Spleen (tissue), 11 donors: ENCODE measurements around the gene PIBF1. TPM values are rescaled to one million over a fixed set of nuclear protein-coding genes. Genes with fewer than 3 reads are reported as not detected.

Experiments used
- DNase-seq: peaks from one replicate; pipeline ENCODE4 v3.0.0-alpha.2; 2020
- H3K27ac ChIP-seq, 8 donors: fragments of 200-600 bp; sonication (generic) in 7 of 8; 1 replicate in 4 of 8; 2 replicates in 4 of 8; pipeline versions ENCODE4 v1.5.0 to v1.8.0; 2016 to 2021; ENCODE audit warnings: inconsistent platforms in 4 of 8, mild to moderate bottlenecking in 4 of 8, moderate library complexity in 1 of 8
- H3K27me3 ChIP-seq, 7 donors: fragments of 200-600 bp; sonication (generic) in 6 of 7; replicated peaks in 1 of 7; 1 replicate in 4 of 7; 2 replicates in 3 of 7; pipeline versions ENCODE4 v1.5.0 to v1.8.0; 2016 to 2021; ENCODE audit warnings: inconsistent platforms in 3 of 7, mild to moderate bottlenecking in 1 of 7
- H3K36me3 ChIP-seq, 6 donors: fragments of 200-600 bp; sonication (generic) in 5 of 6; 1 replicate in 4 of 6; 2 replicates in 2 of 6; pipeline versions ENCODE4 v1.5.0 to v1.8.0; 2016 to 2021; ENCODE audit warnings: inconsistent platforms in 2 of 6
- H3K4me1 ChIP-seq, 6 donors: fragments of 200-600 bp; sonication (generic) in 5 of 6; 1 replicate in 3 of 6; 2 replicates in 3 of 6; pipeline versions ENCODE4 v1.5.0 to v1.8.0; 2016 to 2021; ENCODE audit warnings: inconsistent platforms in 3 of 6
- H3K4me3 ChIP-seq, 8 donors: fragments of 200-600 bp; sonication (generic) in 7 of 8; 1 replicate in 4 of 8; 2 replicates in 4 of 8; pipeline versions ENCODE4 v1.5.0 to v1.8.0; 2016 to 2021; ENCODE audit warnings: inconsistent platforms in 4 of 8, mild to moderate bottlenecking in 4 of 8, moderate library complexity in 2 of 8
- H3K9me3 ChIP-seq, 8 donors: fragments of 200-600 bp; sonication (generic) in 7 of 8; 1 replicate in 4 of 8; 2 replicates in 4 of 8; pipeline versions ENCODE4 v1.5.0 to v1.8.0; 2016 to 2021; ENCODE audit warnings: inconsistent platforms in 4 of 8
- POLR2A ChIP-seq, 3 donors: fragments of 450-650 bp; IDR thresholded peaks; one replicate each; pipeline ENCODE4 v1.5.1; 2017; ENCODE audit warnings: antibody characterized with exemption in 3 of 3, mild to moderate bottlenecking in 1 of 3
- POLR2AphosphoS5 ChIP-seq, 3 donors: sonication (generic); formaldehyde crosslinking; IDR thresholded peaks; one replicate each; pipeline ENCODE4 v1.5.1; 2017; ENCODE audit warnings: antibody characterized with exemption in 3 of 3
- WGBS, 5 donors: extraction: QIAGEN DNeasy Blood & Tissue Kit in 3 of 5; methylation state at CpG; one replicate each; pipeline versions ENCODE4 v1.1.5 to v1.1.7; 2013 to 2018; 5-methylcytosine and 5-hydroxymethylcytosine counted together
- intact Hi-C: fragments of 100-400 bp; cut with DNase I; formaldehyde crosslinking; loops from one replicate; pipeline ENCODE4 v1.15.0; 2023; ENCODE audit warnings: low total_unique reads
- polyA plus RNA-seq, 3 donors: library from polyadenylated mRNA; stranded (reverse); fragments of 200-250 nt; gene quantifications; one replicate each; pipeline ENCODE4 v1.2.1, GENCODE V29; 2013
- total RNA-seq, 7 donors: library from RNA; depleted of rRNA in 3 of 7; stranded (reverse); fragments of >200 nt in 3 of 7; fragmentation: NEBNext Ultra II Directional in 4 of 7; extraction: Animal tissue kit (Norgen Biotek cat#: 25700) in 4 of 7; gene quantifications; one replicate each; pipeline versions ENCODE4 v1.1.0 to v1.2.1, GENCODE V29; 2016 to 2021
- TF ChIP-seq, protein P1 (sequence below), 11 experiments: fragments of 200-600 bp in 7 of 11; fragments of 450-650 bp in 4 of 11; sonication (generic) in 4 of 11; IDR thresholded peaks in 8 of 11; conservative IDR thresholded peaks in 3 of 11; 1 replicate in 7 of 11; 2 replicates in 4 of 11; pipeline versions ENCODE4 v1.4.0 to v1.8.0; 2016 to 2021; ENCODE audit warnings: antibody characterized with exemption in 11 of 11, inconsistent platforms in 4 of 11, mild to moderate bottlenecking in 1 of 11
- donor health status: healthy with polysubstance abuse.
- donor health status: DM: no; HTN: no; CAD: no; lungs with moderate emphysema.
- donor health status: DM: no; HTN: no; CAD: no.
- donor health status: Bipolar disorder and iron deficiency.
- donor health status: healthy.
- donor health status: DM: no; HTN: no; CAD: no.
- donor health status: DM: yes; HTN: yes; CAD: no.

The PIBF1 gene
- total and polyA plus RNA-seq, 10 donors = 11.0 to 35.6 (median 27.9) TPM

DNA sequence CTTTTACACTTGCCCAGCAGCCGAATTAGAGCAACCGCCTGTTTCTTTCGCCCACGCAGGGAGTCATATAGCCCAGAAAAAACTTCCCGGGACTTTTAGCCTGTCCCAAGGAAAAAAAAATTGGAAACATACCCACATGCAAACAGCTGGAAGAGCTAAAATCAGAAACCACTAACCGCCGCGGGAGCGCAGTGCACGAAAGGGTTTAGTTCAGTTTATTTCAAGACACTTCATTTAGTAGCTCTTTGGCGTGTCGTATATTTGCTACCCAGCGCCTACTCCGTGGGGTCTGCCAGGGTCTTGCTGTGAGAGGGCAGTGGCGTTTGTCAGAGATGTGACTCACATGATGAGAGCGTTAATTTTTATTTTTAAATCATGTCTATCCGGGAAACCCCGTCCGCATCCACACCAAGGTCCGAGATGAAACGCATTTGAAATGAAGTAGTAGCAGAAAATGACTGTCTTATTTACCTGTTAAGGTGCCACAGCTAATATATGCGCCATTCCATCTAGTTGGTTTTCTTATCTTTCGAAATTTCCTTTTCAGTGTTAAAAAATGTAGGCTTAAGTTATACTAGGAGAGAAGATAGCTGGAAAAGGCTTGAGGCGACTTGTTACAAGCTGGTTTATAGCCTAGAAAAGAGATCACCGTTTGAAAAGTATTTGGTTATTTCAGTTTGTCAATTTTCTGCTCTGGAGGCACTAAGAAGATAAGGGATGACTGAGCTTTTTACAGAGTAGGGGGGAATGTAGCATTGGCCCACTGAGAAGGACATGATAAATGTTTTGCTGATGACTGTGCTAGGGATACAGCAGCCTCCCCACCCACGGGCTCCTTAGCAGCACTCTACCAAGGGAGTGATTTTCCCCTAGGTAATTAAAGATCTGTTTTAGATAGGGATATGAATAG lies 278.6 kb downstream of the PIBF1 start:
- Histone ChIP-seq H3K4me1 (peaks cover 4 to 38% (median 22%) of the 10 kb centered on the region in 6 donors), H3K27ac (peak overlapping the region in 4 of 8 donors; percentile 71 to 86 (median 80)), H3K9me3 (no peaks in the 10 kb centered on the region), H3K36me3 (peaks cover 0 to 24% (median 0%) of the 10 kb centered on the region in 6 donors), H3K4me3 (peak overlapping the region; percentile 76 to 92 (median 79)), H3K27me3 (peaks cover 0 to 52% (median 10%) of the 10 kb centered on the region in 7 donors)
- TF ChIP-seq POLR2A (IDR thresholded peaks at IDR 0.05) (no peak), POLR2AphosphoS5 (IDR thresholded peaks at IDR 0.05) (no peak)
- TF ChIP-seq, protein P1, sequence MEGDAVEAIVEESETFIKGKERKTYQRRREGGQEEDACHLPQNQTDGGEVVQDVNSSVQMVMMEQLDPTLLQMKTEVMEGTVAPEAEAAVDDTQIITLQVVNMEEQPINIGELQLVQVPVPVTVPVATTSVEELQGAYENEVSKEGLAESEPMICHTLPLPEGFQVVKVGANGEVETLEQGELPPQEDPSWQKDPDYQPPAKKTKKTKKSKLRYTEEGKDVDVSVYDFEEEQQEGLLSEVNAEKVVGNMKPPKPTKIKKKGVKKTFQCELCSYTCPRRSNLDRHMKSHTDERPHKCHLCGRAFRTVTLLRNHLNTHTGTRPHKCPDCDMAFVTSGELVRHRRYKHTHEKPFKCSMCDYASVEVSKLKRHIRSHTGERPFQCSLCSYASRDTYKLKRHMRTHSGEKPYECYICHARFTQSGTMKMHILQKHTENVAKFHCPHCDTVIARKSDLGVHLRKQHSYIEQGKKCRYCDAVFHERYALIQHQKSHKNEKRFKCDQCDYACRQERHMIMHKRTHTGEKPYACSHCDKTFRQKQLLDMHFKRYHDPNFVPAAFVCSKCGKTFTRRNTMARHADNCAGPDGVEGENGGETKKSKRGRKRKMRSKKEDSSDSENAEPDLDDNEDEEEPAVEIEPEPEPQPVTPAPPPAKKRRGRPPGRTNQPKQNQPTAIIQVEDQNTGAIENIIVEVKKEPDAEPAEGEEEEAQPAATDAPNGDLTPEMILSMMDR (IDR thresholded peaks at IDR 0.05 in 8 of 11, conservative IDR thresholded peaks at IDR 0.05 in 3 of 11) = no peak
- intact Hi-C loops = no loop called here
- 12 to 22% (median 15%) methylated on average over 26 of the region's 26 CpGs for WGBS, 5 donors
- DNase-seq = peak; percentile 74

DNA sequence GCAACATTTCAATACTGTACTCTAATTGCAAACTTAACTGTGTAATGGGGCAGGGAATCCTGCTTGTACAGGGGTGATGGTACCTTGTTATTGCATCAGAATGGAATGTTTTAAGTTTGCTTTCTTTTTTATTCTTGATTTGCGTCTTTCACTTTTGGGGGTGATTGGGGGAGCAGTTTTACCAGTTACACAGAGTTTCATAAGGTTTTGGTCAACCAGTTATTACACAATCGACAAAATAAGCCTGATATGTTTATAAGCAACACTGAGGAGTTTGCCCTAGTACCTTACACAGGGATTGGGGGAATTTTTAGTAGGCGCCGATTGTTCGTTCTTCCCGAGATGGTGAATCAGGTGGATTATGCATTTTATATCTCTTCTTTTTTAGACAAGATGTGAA lies 279.5 kb downstream of the PIBF1 start:
- peaks cover 0 to 24% (median 0%) of the 10 kb centered on the region in 6 donors for H3K36me3 ChIP-seq
- intact Hi-C loops = no loop called here
- 68 to 92% (median 81%) methylated on average over 6 of the region's 6 CpGs for WGBS, 5 donors
- peaks cover 0 to 42% (median 6%) of the 10 kb centered on the region in 7 donors for H3K27me3 ChIP-seq
- H3K4me3 ChIP-seq = no peak overlapping the region
- peaks cover 4 to 38% (median 22%) of the 10 kb centered on the region in 6 donors for H3K4me1 ChIP-seq
- H3K27ac ChIP-seq = peak overlapping the region in 1 of 8 donors; percentile 86
- no peaks in the 10 kb centered on the region for H3K9me3 ChIP-seq
- TF ChIP-seq POLR2A (IDR thresholded peaks at IDR 0.05) = no peak
- TF ChIP-seq, protein P1 (IDR thresholded peaks at IDR 0.05 in 8 of 11, conservative IDR thresholded peaks at IDR 0.05 in 3 of 11) = no peak
- TF ChIP-seq POLR2AphosphoS5 (IDR thresholded peaks at IDR 0.05) = no peak
- DNase-seq = no peak

DNA sequence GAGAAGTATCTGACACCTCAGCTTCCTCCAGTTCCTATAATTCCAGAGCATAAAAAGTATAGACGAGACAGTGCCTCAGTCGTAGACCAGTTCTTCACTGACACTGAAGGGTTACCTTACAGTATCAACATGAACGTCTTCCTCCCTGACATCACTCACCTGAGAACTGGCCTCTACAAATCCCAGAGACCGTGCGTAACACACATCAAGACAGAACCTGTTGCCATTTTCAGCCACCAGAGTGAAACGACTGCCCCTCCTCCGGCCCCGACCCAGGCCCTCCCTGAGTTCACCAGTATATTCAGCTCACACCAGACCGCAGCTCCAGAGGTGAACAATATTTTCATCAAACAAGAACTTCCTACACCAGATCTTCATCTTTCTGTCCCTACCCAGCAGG lies 279.9 kb downstream of the PIBF1 start:
- peak; percentile 67 for DNase-seq
- Histone ChIP-seq H3K36me3 (peaks cover 0 to 24% (median 0%) of the 10 kb centered on the region in 6 donors), H3K27ac (peak overlapping the region in 1 of 8 donors; percentile 86), H3K27me3 (peaks cover 0 to 38% (median 6%) of the 10 kb centered on the region in 7 donors), H3K4me3 (no peak overlapping the region), H3K9me3 (no peaks in the 10 kb centered on the region), H3K4me1 (peaks cover 4 to 38% (median 22%) of the 10 kb centered on the region in 6 donors)
- TF ChIP-seq POLR2AphosphoS5 (IDR thresholded peaks at IDR 0.05) = no peak
- TF ChIP-seq, protein P1 (IDR thresholded peaks at IDR 0.05 in 8 of 11, conservative IDR thresholded peaks at IDR 0.05 in 3 of 11) = no peak
- intact Hi-C loops = no loop called here
- WGBS, 5 donors = 81 to 92% (median 89%) methylated on average over 9 of the region's 9 CpGs

DNA sequence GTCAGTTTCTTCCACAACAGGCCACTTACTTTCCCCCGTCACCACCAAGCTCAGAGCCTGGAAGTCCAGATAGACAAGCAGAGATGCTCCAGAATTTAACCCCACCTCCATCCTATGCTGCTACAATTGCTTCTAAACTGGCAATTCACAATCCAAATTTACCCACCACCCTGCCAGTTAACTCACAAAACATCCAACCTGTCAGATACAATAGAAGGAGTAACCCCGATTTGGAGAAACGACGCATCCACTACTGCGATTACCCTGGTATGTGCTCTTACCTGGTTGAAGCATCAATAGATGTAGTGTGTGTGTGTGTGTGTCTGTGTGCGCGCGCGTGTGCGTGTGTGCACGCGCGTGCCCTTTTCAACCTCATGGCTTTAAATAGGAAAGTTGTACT lies 280.5 kb downstream of the PIBF1 start:
- no peak overlapping the region for H3K27ac ChIP-seq
- intact Hi-C loops = no loop called here
- WGBS, 5 donors = 94 to 98% (median 97%) methylated on average over 13 of the region's 13 CpGs
- TF ChIP-seq, protein P1 (IDR thresholded peaks at IDR 0.05 in 8 of 11, conservative IDR thresholded peaks at IDR 0.05 in 3 of 11) = no peak
- TF ChIP-seq POLR2A (IDR thresholded peaks at IDR 0.05) (no peak), POLR2AphosphoS5 (IDR thresholded peaks at IDR 0.05) (no peak)
- H3K4me1 ChIP-seq = peaks cover 4 to 38% (median 22%) of the 10 kb centered on the region in 6 donors
- H3K36me3 ChIP-seq = peaks cover 0 to 25% (median 0%) of the 10 kb centered on the region in 6 donors
- H3K27me3 ChIP-seq = peaks cover 0 to 32% (median 6%) of the 10 kb centered on the region in 7 donors
- H3K9me3 ChIP-seq = no peaks in the 10 kb centered on the region
- DNase-seq = no peak
- H3K4me3 ChIP-seq = no peak overlapping the region
